Tibial nerve (tissue), 4 donors: ENCODE data around the gene DAP. TPM values are rescaled to one million over a fixed set of nuclear protein-coding genes. Genes with fewer than 3 reads are reported as not detected.

Source experiments
- DNase-seq, 2 donors: peaks; one replicate each; pipeline ENCODE4 v3.0.0-alpha.2; 2019; ENCODE audit warnings: low spot score in 2 of 2
- H3K27ac ChIP-seq, 4 donors: fragments of 200-600 bp; sonication (generic) in 3 of 4; one replicate each; pipeline ENCODE4 v1.5.1; 2017 to 2019; ENCODE audit warnings: mild to moderate bottlenecking in 1 of 4
- H3K27me3 ChIP-seq, 2 donors: fragments of 200-600 bp; sonication (generic) in 1 of 2; one replicate each; pipeline versions ENCODE4 v1.5.1 to v1.6.0; 2017 to 2019
- H3K36me3 ChIP-seq, 3 donors: fragments of 200-600 bp; sonication (generic); one replicate each; pipeline ENCODE4 v1.5.1; 2018 to 2019
- H3K4me1 ChIP-seq, 4 donors: fragments of 200-600 bp; sonication (generic) in 3 of 4; one replicate each; pipeline ENCODE4 v1.5.1; 2017 to 2019
- H3K4me3 ChIP-seq, 4 donors: fragments of 200-600 bp; sonication (generic) in 3 of 4; one replicate each; pipeline ENCODE4 v1.5.1; 2017 to 2019; ENCODE audit warnings: mild to moderate bottlenecking in 1 of 4, moderate library complexity in 1 of 4
- H3K9me3 ChIP-seq, 4 donors: fragments of 200-600 bp; sonication (generic) in 3 of 4; one replicate each; pipeline ENCODE4 v1.5.1; 2017 to 2019
- EP300 ChIP-seq, 2 donors: sonication (generic); formaldehyde crosslinking; IDR thresholded peaks; one replicate each; pipeline ENCODE4 v1.6.1; 2017; ENCODE audit warnings: antibody characterized with exemption in 2 of 2, mild to moderate bottlenecking in 1 of 2
- POLR2A ChIP-seq, 2 donors: fragments of 450-650 bp; IDR thresholded peaks; one replicate each; pipeline ENCODE4 v1.6.1; 2017; ENCODE audit warnings: antibody characterized with exemption in 2 of 2, mild to moderate bottlenecking in 2 of 2, moderate library complexity in 2 of 2
- WGBS, 2 donors: methylation state at CpG; one replicate each; pipeline ENCODE4 v1.1.5; 2018; 5-methylcytosine and 5-hydroxymethylcytosine counted together
- total RNA-seq, 4 donors: library from RNA; depleted of rRNA; stranded (reverse); fragments of >200 nt; gene quantifications; one replicate each; pipeline ENCODE4 v1.1.0, GENCODE V29; 2016
- TF ChIP-seq, protein P1 (sequence below), 5 experiments: fragments of 200-600 bp in 3 of 5; fragments of 450-650 bp in 2 of 5; sonication (generic) in 3 of 5; IDR thresholded peaks; one replicate each; pipeline ENCODE4 v1.5.1; 2016 to 2019; ENCODE audit warnings: antibody characterized with exemption in 5 of 5, mild to moderate bottlenecking in 3 of 5, moderate library complexity in 2 of 5

DAP gene
- total RNA-seq, 4 donors from 2014 or later = 43.0 to 77.7 (median 50.0) TPM

DNA sequence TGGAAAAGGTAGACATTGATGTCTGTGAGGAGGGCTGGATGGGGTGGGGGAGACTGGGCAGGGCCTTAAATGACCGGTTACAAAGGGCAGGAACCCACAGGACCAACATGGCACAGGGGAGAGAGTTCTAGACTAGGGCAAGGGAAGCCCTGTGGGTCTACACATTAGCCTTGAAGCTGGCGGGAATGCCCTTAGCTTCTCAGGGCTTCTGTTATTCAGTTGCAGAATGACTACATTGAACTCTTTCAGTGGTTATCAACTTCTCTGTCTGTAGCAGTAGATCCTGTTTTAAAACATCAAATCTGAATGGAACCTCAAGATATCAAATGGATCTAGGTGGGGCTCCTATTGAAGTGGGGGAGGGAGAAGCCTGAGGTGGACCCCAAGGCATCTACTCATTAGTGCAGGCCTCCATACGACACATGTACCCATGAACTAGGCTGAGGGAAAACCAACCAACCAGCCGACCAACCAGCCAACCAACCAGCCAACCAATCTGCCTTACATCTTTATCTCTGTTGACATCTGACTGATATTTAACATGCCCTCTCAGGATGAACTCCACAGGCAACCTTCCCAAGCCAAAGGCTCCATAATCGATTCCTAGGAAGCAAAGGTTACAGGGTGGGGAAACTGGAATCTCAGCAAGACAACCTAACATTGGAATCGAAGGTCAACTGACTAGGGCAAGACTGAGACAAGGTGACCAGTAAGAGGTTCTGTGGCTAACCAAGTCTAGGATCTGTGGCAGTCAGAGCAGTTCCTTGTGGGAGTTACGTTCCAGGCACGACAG lies 48.3 kb downstream of the DAP start:
- no peak for DNase-seq
- no peak for TF ChIP-seq POLR2A (IDR thresholded peaks at IDR 0.05)
- no peak for TF ChIP-seq EP300 (IDR thresholded peaks at IDR 0.05)
- TF ChIP-seq, protein P1, sequence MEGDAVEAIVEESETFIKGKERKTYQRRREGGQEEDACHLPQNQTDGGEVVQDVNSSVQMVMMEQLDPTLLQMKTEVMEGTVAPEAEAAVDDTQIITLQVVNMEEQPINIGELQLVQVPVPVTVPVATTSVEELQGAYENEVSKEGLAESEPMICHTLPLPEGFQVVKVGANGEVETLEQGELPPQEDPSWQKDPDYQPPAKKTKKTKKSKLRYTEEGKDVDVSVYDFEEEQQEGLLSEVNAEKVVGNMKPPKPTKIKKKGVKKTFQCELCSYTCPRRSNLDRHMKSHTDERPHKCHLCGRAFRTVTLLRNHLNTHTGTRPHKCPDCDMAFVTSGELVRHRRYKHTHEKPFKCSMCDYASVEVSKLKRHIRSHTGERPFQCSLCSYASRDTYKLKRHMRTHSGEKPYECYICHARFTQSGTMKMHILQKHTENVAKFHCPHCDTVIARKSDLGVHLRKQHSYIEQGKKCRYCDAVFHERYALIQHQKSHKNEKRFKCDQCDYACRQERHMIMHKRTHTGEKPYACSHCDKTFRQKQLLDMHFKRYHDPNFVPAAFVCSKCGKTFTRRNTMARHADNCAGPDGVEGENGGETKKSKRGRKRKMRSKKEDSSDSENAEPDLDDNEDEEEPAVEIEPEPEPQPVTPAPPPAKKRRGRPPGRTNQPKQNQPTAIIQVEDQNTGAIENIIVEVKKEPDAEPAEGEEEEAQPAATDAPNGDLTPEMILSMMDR (IDR thresholded peaks at IDR 0.05) = no peak
- Histone ChIP-seq H3K4me1 (peaks cover 0 to 6% (median 0%) of the 10 kb centered on the region in 4 donors), H3K36me3 (peaks cover 0 to 39% (median 0%) of the 10 kb centered on the region in 3 donors), H3K27ac (no peak overlapping the region), H3K27me3 (no peaks in the 10 kb centered on the region), H3K9me3 (no peaks in the 10 kb centered on the region), H3K4me3 (no peak overlapping the region)
- 92 to 93% methylated on average over 8 of the region's 8 CpGs for WGBS, 2 donors

DNA sequence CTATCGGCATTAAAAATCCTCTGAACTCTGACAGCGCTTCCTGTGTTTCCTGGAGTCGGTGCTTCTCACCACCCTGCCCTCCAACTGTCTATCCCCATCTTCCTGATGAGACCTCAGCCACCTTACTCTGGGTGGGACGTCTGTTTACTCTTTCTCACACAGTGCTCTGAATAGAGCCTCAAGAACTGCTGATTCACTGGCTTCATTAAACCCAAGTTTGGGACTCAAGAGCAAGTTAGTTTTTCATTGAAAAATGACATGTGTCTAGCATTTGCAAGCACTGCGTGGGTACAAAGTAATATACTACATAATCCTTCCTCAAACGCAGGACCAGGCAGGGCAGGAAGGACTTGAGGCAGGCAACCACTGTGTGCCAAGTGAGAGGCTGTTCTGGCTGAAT lies 49.5 kb downstream of the DAP start:
- Histone ChIP-seq H3K27me3 (no peaks in the 10 kb centered on the region), H3K4me3 (no peak overlapping the region), H3K27ac (no peak overlapping the region), H3K36me3 (peaks cover 0 to 31% (median 0%) of the 10 kb centered on the region in 3 donors), H3K9me3 (no peaks in the 10 kb centered on the region), H3K4me1 (peaks cover 0 to 6% (median 0%) of the 10 kb centered on the region in 4 donors)
- no peak for DNase-seq
- TF ChIP-seq POLR2A (IDR thresholded peaks at IDR 0.05) = no peak
- TF ChIP-seq, protein P1 (IDR thresholded peaks at IDR 0.05) = no peak
- no peak for TF ChIP-seq EP300 (IDR thresholded peaks at IDR 0.05)
- 71 to 80% methylated on average over 6 of the region's 6 CpGs for WGBS, 2 donors

DNA sequence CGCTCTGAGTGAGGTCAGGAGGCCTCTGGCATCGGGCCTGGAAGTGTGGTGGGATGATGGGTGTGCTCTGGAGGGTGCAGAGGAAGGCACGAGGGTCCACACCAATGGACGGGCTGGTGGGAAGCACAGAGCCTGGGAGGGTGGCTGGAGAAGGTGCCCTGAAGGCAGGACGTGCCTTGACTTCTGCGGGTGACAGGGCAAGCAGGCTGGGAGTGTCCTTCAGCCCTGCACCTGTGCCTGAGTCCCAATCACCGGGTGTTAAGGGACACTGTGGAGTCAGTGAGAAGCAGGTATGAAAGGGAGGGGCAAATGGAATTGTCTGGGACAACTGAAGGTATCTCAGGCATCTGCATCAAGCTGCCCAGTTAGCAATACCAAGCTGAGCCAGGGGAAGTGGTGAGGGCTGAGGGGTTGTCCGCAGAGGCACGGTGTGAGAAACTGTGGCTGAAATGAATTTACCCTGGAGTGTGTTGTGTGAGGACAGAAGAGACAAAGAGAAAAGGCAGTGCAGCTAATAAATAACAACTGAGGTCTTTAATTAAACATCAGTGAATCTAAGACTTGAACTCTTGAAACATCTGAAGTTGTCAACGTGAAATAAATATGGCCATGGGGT lies 50.4 kb downstream of the DAP start:
- no peaks in the 10 kb centered on the region for H3K9me3 ChIP-seq
- no peaks in the 10 kb centered on the region for H3K27me3 ChIP-seq
- 87 to 89% methylated on average over 10 of the region's 10 CpGs for WGBS, 2 donors
- no peak for DNase-seq
- no peak overlapping the region for H3K27ac ChIP-seq
- H3K4me1 ChIP-seq = peaks cover 0 to 6% (median 0%) of the 10 kb centered on the region in 4 donors
- TF ChIP-seq, protein P1 (IDR thresholded peaks at IDR 0.05) = no peak
- no peak for TF ChIP-seq EP300 (IDR thresholded peaks at IDR 0.05)
- no peak for TF ChIP-seq POLR2A (IDR thresholded peaks at IDR 0.05)
- H3K4me3 ChIP-seq = no peak overlapping the region
- H3K36me3 ChIP-seq = peaks cover 0 to 29% (median 0%) of the 10 kb centered on the region in 3 donors

DNA sequence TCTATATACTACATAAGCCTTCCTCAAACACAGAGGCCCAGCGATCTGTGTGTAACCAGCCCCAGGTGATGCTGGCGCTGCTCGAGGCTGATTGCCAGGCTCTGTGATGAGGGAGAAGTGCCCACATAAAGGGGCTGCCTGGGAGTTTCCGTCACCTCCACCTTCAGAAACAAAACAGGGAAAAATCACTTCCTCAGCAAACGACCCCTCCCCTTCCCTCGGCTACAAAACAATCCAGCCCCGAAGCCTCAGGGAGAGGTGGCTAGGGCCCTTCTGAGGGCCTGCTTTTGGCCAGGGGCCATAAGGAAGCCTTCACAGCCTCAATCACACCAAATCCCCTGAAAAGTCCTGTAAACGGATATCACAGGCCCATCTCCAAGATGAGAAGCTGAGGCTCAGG lies 51.1 kb downstream of the DAP start:
- peaks cover 0 to 29% (median 0%) of the 10 kb centered on the region in 3 donors for H3K36me3 ChIP-seq
- no peaks in the 10 kb centered on the region for H3K9me3 ChIP-seq
- H3K4me3 ChIP-seq = no peak overlapping the region
- TF ChIP-seq POLR2A (IDR thresholded peaks at IDR 0.05) (no peak), EP300 (IDR thresholded peaks at IDR 0.05) (no peak)
- TF ChIP-seq, protein P1 (IDR thresholded peaks at IDR 0.05) = no peak
- WGBS, 2 donors = 62 to 85% methylated on average over 4 to 8 of the region's 8 CpGs
- no peak for DNase-seq
- H3K4me1 ChIP-seq = peaks cover 0 to 11% (median 0%) of the 10 kb centered on the region in 4 donors
- no peaks in the 10 kb centered on the region for H3K27me3 ChIP-seq
- no peak overlapping the region for H3K27ac ChIP-seq

DNA sequence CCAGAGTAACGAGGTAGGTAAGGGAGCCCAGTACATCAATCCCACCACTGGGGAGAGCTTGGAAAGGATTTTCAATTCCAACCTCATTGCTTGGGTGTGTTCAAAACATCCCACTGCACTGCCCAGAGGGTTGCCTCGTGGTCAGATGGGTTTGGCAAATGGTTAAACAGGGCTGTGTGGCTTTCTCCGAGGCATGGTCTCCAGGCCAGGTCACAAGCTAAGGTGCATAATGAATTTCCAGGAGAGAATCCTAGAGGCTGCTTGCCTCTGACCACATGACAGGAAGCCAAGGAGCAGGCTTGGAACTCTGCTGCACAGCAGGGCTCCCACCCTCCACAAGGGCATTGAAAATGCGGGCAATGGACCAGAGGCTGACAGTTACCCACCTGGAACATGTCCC lies 51.6 kb downstream of the DAP start:
- H3K27ac ChIP-seq = no peak overlapping the region
- no peaks in the 10 kb centered on the region for H3K27me3 ChIP-seq
- no peak overlapping the region for H3K4me3 ChIP-seq
- peaks cover 0 to 23% (median 0%) of the 10 kb centered on the region in 3 donors for H3K36me3 ChIP-seq
- H3K9me3 ChIP-seq = no peaks in the 10 kb centered on the region
- no peak for DNase-seq
- no peak for TF ChIP-seq POLR2A (IDR thresholded peaks at IDR 0.05)
- TF ChIP-seq, protein P1 (IDR thresholded peaks at IDR 0.05) = no peak
- TF ChIP-seq EP300 (IDR thresholded peaks at IDR 0.05) = no peak
- H3K4me1 ChIP-seq = peaks cover 0 to 17% (median 0%) of the 10 kb centered on the region in 4 donors
- WGBS, 2 donors = 79 to 85% methylated on average over 4 of the region's 4 CpGs
